Ramos (cell line): Measurements from ENCODE around the gene TRPM3.

Source experiments
- in situ Hi-C: fragments of 300-500 bp; cut with MboI; formaldehyde crosslinking; loops from one replicate; pipeline ENCODE4 v1.14.3; 2022; ENCODE audit warnings: low sequenced_read_pairs; ENCODE audit not compliant: unreplicated experiment

The TRPM3 gene

GRCh38 chr9:70600506-70600905 is 520.9 kb downstream of the TRPM3 start:
- in situ Hi-C loops: no loop called here

DNA sequence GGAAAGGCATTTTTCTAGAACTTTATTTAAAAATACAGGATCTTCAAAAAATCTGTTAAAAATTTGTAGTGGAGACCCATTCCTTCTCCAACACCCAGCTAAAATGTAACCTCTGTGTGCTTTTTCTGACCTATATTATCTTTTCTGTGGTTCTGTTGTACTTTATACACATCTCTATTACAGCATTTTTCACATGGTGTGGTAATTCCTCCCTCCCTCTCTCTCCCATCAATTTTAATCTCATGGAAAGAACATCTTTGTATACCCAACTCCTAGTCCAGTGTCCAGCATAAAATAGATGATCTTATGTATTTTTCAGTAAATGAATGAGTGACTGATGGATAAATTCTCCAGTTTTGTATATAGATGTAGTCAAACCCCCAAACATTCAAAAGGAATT is 523.5 kb downstream of the TRPM3 start:
- in situ Hi-C loops: loop anchor here (10.0 kb wide), 1 partner anchor 633 kb away; no protein-coding TSS in a partner anchor

DNA sequence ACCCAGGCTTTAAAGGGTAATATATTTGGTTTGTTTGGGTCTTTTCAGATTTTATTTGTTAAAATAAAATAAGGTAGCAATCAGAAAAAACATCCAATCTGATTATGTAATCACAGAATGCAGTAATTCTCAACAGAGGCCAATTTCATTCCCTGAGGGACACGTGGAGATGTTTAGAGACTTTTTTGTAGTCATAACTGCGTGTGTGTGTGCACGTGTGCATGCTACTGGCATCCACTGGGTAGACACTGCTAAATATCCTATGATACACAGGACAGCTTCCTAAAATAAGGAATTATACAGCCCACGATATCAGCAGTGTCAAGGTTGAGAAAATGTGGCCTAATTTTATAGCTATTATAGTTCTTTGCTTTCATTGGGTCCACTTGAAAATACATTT is 526.2 kb downstream of the TRPM3 start:
- in situ Hi-C loops: loop anchor here (10.0 kb wide), 1 partner anchor 630 kb away; no protein-coding TSS in a partner anchor

DNA sequence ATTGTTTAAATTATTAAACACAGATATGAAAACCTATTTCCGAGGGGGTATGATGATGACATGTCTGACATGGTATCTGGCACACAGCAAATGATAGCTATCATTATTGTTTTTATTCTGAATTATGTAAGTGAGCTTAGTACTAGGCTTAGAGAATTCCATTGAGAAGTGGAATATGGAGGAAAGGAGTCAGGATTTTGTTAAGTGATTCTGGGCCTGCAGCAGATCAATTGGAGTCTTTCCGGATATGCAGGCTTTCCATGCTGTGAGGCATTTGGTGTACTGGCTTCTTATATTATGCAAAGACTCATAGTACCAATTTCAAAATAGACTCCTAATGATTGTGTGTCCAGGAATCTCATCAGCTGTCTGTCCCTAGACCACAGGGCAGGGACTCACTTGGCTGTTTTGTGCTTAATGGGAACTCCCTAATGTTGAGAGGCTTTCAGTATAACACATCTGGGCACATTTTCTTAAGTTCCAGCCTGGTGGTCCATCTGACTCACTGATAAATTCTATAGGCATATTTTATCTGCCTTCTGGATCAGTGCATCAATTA is 527.0 kb downstream of the TRPM3 start:
- in situ Hi-C loops: loop anchor here (10.0 kb wide), 1 partner anchor 630 kb away; no protein-coding TSS in a partner anchor

- in situ Hi-C loops: loop anchor here (10.0 kb wide), 1 partner anchor 628 kb away; no protein-coding TSS in a partner anchor
Measured at GRCh38 chr9:70593241-70593640, 528.2 kb downstream of the TRPM3 start.

DNA sequence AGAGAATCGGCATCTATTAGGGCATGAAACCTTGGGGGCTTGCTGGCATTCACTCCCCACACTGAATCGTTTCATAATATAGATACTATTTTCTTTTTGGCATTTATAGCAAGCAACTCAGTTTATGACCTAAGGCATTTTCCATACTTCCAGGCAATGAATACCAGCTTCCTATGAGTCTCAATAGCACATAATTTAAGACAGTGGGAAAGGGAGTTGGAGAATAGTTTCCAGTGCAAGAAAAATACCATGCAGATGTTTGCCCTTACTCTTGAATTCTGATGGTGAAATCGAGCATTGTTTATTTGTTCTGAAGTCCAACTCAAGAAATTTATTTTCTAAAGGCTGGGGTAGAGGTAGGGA is 531.1 kb downstream of the TRPM3 start:
- in situ Hi-C loops: loop anchor here (10.0 kb wide), 1 partner anchor 625 kb away; no protein-coding TSS in a partner anchor

GRCh38 chr9:70589571-70590314 is 531.7 kb downstream of the TRPM3 start:
- in situ Hi-C loops: loop anchor here (10.0 kb wide), 1 partner anchor 625 kb away; no protein-coding TSS in a partner anchor

GRCh38 chr9:70588999-70589398 is 532.4 kb downstream of the TRPM3 start:
- in situ Hi-C loops: no loop called here

DNA sequence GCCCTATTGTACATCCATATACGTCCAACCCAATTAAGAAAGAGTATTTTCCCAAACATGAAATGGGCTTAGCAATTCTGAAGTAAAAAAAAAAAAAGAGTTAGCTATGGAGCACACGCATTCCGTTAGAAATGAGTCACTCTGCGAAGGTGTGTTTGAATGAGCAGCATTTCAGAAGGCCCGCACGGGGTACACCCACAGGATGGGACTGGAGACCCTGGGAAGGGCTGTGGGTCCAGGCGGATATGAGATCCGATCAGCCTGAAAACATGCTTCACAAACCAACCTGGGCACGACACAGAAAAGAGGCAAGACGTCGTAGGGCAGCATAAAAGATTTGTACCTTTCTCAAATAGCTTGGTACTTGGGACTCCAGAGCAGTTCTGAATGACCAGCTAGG is 533.0 kb downstream of the TRPM3 start:
- in situ Hi-C loops: no loop called here

GRCh38 chr9:70587201-70587600 is 534.2 kb downstream of the TRPM3 start:
- in situ Hi-C loops: no loop called here

GRCh38 chr9:70586476-70586875 is 534.9 kb downstream of the TRPM3 start:
- in situ Hi-C loops: no loop called here

GRCh38 chr9:70581955-70582350 is 539.5 kb downstream of the TRPM3 start:
- in situ Hi-C loops: no loop called here

- in situ Hi-C loops: no loop called here
Measured at GRCh38 chr9:70581214-70581954, 540.0 kb downstream of the TRPM3 start.

DNA sequence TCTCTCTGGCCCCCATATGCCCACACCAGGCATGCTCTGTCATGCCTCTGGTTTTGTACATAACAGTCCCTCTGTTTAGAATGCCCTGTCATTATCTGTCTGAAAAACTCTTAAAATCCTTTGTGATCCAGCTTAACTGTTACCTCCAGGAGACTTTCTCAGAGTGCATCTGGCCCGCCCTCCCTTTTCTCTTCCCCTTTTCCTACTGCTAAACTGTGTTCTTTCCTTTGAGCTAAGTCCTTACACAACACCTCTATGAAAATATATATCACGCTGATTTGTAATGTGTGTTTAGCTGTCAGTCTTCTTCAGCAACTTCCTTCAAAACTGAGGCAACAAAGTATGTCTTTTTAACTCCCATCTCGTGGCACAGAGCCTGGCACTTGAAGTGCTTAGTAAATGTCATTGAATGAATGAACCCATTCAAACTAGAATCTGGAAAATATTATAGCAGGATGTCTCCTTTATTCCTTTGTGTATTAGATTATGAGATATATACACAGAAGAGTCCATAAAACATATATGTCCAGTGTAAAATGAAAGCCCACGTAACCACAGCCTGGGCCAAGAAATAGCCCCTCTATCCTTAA is 540.7 kb downstream of the TRPM3 start:
- in situ Hi-C loops: no loop called here

DNA sequence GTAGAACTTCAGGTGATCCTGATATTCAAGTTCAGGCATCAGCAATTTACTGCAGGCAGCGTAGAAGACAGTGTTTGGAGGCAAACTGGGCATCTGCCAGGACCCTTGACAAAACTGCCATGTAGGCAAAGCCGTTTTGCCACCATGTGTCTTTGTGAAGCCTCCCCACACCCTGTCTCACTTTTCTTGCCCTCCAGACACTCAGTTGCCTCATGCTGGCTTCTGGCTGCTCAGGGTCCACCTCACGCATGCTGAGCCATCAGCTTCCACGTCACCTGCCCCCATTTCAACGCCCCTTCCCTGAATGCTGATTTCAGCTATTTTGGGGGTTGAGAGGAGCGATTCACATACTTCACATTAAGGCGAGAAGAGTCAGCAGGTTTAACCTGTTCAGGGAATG is 541.7 kb downstream of the TRPM3 start:
- in situ Hi-C loops: no loop called here

DNA sequence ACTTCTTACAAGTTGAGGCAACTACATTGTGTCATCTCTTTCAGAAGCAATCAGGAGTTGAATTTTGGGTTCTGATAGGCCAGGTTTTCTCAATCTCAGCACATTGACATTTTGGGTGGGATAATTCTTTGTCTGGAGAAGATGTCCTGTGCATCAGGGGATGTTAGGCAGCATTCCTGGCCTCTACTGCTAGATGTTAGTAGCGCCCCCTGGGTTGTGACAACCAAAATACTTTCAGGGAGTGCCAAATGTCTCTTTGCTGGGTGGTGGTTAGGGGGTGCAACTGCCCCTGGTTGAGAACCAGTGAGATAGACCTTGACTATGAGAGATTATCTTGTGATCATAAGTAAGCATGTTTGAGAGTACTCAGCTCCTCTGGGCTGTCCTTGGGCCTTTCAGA is 542.7 kb downstream of the TRPM3 start:
- in situ Hi-C loops: no loop called here

GRCh38 chr9:70577671-70578070 is 543.8 kb downstream of the TRPM3 start:
- in situ Hi-C loops: no loop called here

DNA sequence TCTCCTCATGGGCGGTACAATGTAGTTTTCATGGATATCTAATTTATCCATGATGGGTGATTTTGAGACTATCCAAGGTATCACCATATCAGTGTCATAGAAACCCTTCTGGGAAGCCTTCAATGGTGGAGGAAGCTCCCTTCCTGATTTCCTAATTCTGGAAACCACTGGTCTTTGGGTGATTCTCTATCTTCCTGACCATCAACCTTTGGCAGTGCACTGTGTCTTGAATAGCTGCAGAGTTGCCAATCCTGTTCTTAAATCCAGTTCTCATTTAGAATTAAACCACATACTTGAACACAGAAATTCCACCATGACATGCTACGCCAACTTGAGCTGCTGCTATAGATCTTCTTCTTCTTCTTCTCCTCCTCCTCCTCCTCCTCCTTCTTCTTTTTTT is 545.3 kb downstream of the TRPM3 start:
- in situ Hi-C loops: no loop called here

- in situ Hi-C loops: no loop called here
Measured at GRCh38 chr9:70574151-70574837, 547.1 kb downstream of the TRPM3 start.

DNA sequence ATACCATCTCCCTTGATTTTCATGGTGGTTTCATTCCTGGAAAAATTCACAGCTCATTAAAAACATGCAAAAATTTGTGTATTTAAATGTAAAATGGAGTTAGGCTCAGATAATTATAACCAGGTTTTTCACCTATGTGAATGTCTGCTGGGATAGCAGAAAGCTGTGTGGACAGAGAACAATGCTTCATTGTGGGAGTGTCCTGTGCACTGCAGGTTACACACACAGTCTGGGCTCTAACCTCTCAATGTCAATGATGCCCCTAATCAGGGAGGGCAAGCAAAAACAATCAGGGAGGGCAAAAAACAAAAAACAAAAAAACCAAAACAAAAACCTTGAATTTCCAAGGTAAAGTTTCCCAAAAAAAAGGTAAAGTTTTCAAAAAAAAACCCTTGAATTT is 548.1 kb downstream of the TRPM3 start:
- in situ Hi-C loops: no loop called here
